Measurements from ENCODE around the gene GLOD4. TPM values are rescaled to one million over a fixed set of nuclear protein-coding genes. Genes with fewer than 3 reads are reported as not detected.

GLOD4 gene
- total and polyA plus RNA-seq, 2 of the 4 experiments (the other 2 are of a cell fraction) = 26.3 to 36.7 TPM

GRCh38 chr17:801660-802059, 19.6 kb upstream of the GLOD4 start:
- H2BK15ac ChIP-seq (ENCODE audit: low read depth, low read length) = no peak overlapping the region
- no peak overlapping the region for H2AFZ ChIP-seq (replicated peaks; ENCODE audit: low read length, poor library complexity)
- CTCF ChIA-PET = no interaction called here
- H2BK5ac ChIP-seq (ENCODE audit: low read depth, low read length, poor library complexity, severe bottlenecking) = no peak overlapping the region
- DNase-seq (no peak), ATAC-seq (ENCODE audit: low read depth) (no peak)
- H2AK9ac ChIP-seq (replicated peaks; ENCODE audit: low read depth, low read length, poor library complexity) = no peak overlapping the region
- BruUV-seq (replicated peaks) = no TSS peak
- peaks cover 23% of the 10 kb centered on the region for H4K20me1 ChIP-seq (ENCODE audit: insufficient read depth, low read length)
- H3K4me3 ChIP-seq (ENCODE audit: insufficient read depth, low read depth, low read length) = no peak overlapping the region
- intact Hi-C loops (cut with micrococcal nuclease) (no loop called here), in situ Hi-C loops (cut with MboI; ENCODE audit: low sequenced_read_pairs) (no loop called here), dilution Hi-C loops (cut with HindIII; ENCODE audit: low sequenced_read_pairs, unreplicated experiment) (no loop called here)
- no peak for TF ChIP-seq RCOR1 (IDR thresholded peaks at IDR 0.05; ENCODE audit: insufficient replicate concordance, low read length)
- TF ChIP-seq RFX5 (IDR thresholded peaks at IDR 0.05; ENCODE audit: low read depth, low read length) = no peak
- TF ChIP-seq MXI1 (IDR thresholded peaks at IDR 0.05; ENCODE audit: borderline replicate concordance, low read depth, low read length) = no peak
- no peak for TF ChIP-seq BHLHE40 (IDR thresholded peaks at IDR 0.05; ENCODE audit: low read depth, low read length)
- TF ChIP-seq FOS (IDR thresholded peaks at IDR 0.05; ENCODE audit: low read depth, low read length) = no peak
- H3K9me1 ChIP-seq (ENCODE audit: insufficient read depth, low read length) = peaks cover 2% of the 10 kb centered on the region; the same call in 1 of the 2 replicates
- no peak overlapping the region for H3K27ac ChIP-seq (ENCODE audit: insufficient read depth, low read length)
- H2AK5ac ChIP-seq (ENCODE audit: low read depth, low read length) = no peak overlapping the region
- 57% methylated on average over 3 of the region's 6 CpGs; no CpG with 5 or more reads in 1 of the 2 experiments for WGBS, 2 experiments (ENCODE audit: extremely low coverage in 2 of 2, insufficient read length in 1 of 2)
- POLR2A ChIA-PET (ENCODE audit: unreplicated experiment) = interaction anchor here (0.5 kb wide), 1 partner anchor 43 kb away, joined by 3 read pairs; no protein-coding TSS in a partner anchor
- H3K9me3 ChIP-seq (ENCODE audit: control insufficient read depth, insufficient read depth, low read length) = no peaks in the 10 kb centered on the region
- no peak overlapping the region for H3K9ac ChIP-seq (ENCODE audit: low read depth, low read length)
- no peak overlapping the region for H3K4me2 ChIP-seq (ENCODE audit: low read depth, low read length)
- no peak overlapping the region for H4K8ac ChIP-seq (ENCODE audit: low read depth in 2 of 2, low read length in 2 of 2)
- no peak overlapping the region for H2BK20ac ChIP-seq (ENCODE audit: low read depth, low read length)
- H4K5ac ChIP-seq (ENCODE audit: low read depth, low read length) = no peak overlapping the region
- H3K23ac ChIP-seq (ENCODE audit: low read depth, low read length) = no peak overlapping the region; the same call in 1 of the 2 replicates
- H2BK120ac ChIP-seq (ENCODE audit: low read depth, low read length) = no peak overlapping the region
- H3K79me1 ChIP-seq (ENCODE audit: low read depth in 1 of 2, low read length in 2 of 2) = no peaks in the 10 kb centered on the region; a peak in 1 of 4 replicates
- H3K27me3 ChIP-seq (ENCODE audit: control insufficient read depth, insufficient read depth, low read length) = no peaks in the 10 kb centered on the region
- no peak overlapping the region for H3K18ac ChIP-seq (ENCODE audit: low read depth, low read length)
- no peak overlapping the region for H3K14ac ChIP-seq (replicated peaks; ENCODE audit: low read depth, low read length)
- H4K91ac ChIP-seq (ENCODE audit: insufficient read depth, low read depth, low read length) = no peak overlapping the region
- no peaks in the 10 kb centered on the region for H3K4me1 ChIP-seq (ENCODE audit: control insufficient read depth, insufficient read depth, low read length)
- no peak overlapping the region for H3K56ac ChIP-seq (ENCODE audit: extremely low read depth, insufficient read depth, low read length)
- H3K36me3 ChIP-seq (ENCODE audit: control insufficient read depth, insufficient read depth, low read length) = peaks cover 69% of the 10 kb centered on the region
- H3K4ac ChIP-seq (ENCODE audit: low read depth, low read length) = no peak overlapping the region

All from IMR-90 (cell line).